GM23338 (cell line): ENCODE results near the gene GRWD1. TPM values are rescaled to one million over a fixed set of nuclear protein-coding genes. Genes with fewer than 3 reads are reported as not detected.

Experiments
- ATAC-seq: fragments of 200-7000 bp; cut with Tn5 transposase; 3 replicates; pipeline ENCODE4 v1.9.1; 2020
- DNase-seq: peaks from one replicate; pipeline ENCODE4 v3.0.0-alpha.2; 2015; ENCODE audit warnings: low spot score
- H2AFZ ChIP-seq: fragments of 200-600 bp; sonication (generic); 2 replicates; pipeline ENCODE4 v1.8.0; 2016; ENCODE audit warnings: antibody characterized with exemption, mild to moderate bottlenecking, moderate library complexity
- H3F3A ChIP-seq: fragments of 200-600 bp; sonication (generic); replicated peaks from 2 replicates; pipeline ENCODE4 v1.8.0; 2017; ENCODE audit warnings: antibody characterized with exemption, mixed run types, low read depth
- H3K27ac ChIP-seq: fragments of 200-600 bp; sonication (generic); 2 replicates; pipeline ENCODE4 v1.6.1; 2016; ENCODE audit warnings: low read depth
- H3K27me3 ChIP-seq: fragments of 200-600 bp; sonication (generic); 2 replicates; pipeline ENCODE4 v1.8.0; 2016; ENCODE audit warnings: mild to moderate bottlenecking, mixed run types, moderate library complexity; ENCODE audit not compliant: insufficient read depth
- H3K36me3 ChIP-seq: fragments of 200-600 bp; sonication (generic); 2 replicates; pipeline ENCODE4 v1.8.0; 2016; ENCODE audit warnings: mild to moderate bottlenecking; ENCODE audit not compliant: insufficient read depth
- H3K4me1 ChIP-seq: fragments of 200-600 bp; sonication (generic); 2 replicates; pipeline ENCODE4 v1.8.0; 2016; ENCODE audit warnings: mild to moderate bottlenecking, moderate library complexity; ENCODE audit not compliant: insufficient read depth
- H3K4me2 ChIP-seq: fragments of 200-600 bp; sonication (generic); 2 replicates; pipeline ENCODE4 v1.7.1; 2017; ENCODE audit warnings: mixed run types
- H3K4me3 ChIP-seq: fragments of 200-600 bp; sonication (generic); 2 replicates; pipeline ENCODE4 v1.6.1; 2016; ENCODE audit warnings: mixed run types
- H3K79me2 ChIP-seq: fragments of 200-600 bp; sonication (generic); replicated peaks from 2 replicates; pipeline ENCODE4 v1.8.0; 2017; ENCODE audit warnings: mild to moderate bottlenecking; ENCODE audit not compliant: insufficient read depth
- H3K9me2 ChIP-seq: fragments of 200-600 bp; sonication (generic); 2 replicates; pipeline ENCODE4 v1.8.0; 2017; ENCODE audit not compliant: insufficient read depth
- H4K20me1 ChIP-seq: fragments of 200-600 bp; sonication (generic); replicated peaks from 2 replicates; pipeline ENCODE4 v1.8.0; 2017; ENCODE audit warnings: mild to moderate bottlenecking; ENCODE audit not compliant: insufficient read depth
- H3K27ac Mint-ChIP-seq: 2 replicates; pipeline ENCODE4 v1.8.0; 2020; ENCODE audit warnings: inconsistent platforms, mild to moderate bottlenecking, moderate library complexity, mixed read lengths
- H3K27me3 Mint-ChIP-seq: 3 replicates; pipeline ENCODE4 v1.8.0; 2022; ENCODE audit warnings: low read depth, mild to moderate bottlenecking, moderate library complexity, mixed read lengths, inconsistent platforms; ENCODE audit not compliant: insufficient read depth, poor library complexity
- H3K36me3 Mint-ChIP-seq: 3 replicates; pipeline ENCODE4 v1.8.0; 2021; ENCODE audit warnings: low read depth, mild to moderate bottlenecking, inconsistent platforms, moderate library complexity, mixed read lengths
- H3K4me1 Mint-ChIP-seq: 3 replicates; pipeline ENCODE4 v1.8.0; 2020; ENCODE audit warnings: mild to moderate bottlenecking, inconsistent platforms, mixed read lengths
- H3K4me3 Mint-ChIP-seq: 3 replicates; pipeline ENCODE4 v1.8.0; 2021; ENCODE audit warnings: moderate library complexity, mild to moderate bottlenecking, inconsistent platforms, mixed read lengths
- H3K9me3 Mint-ChIP-seq: 3 replicates; pipeline ENCODE4 v1.8.0; 2020; ENCODE audit warnings: moderate library complexity, mild to moderate bottlenecking, inconsistent platforms, mixed read lengths
- CREB1 ChIP-seq: fragments of 250-450 bp; sonication (Bioruptor Pico); IDR thresholded peaks from 2 replicates; pipeline ENCODE4 v1.5.0; 2020; ENCODE audit warnings: low read depth, mild to moderate bottlenecking, moderate library complexity
- EZH2 ChIP-seq: fragments of 200-600 bp; sonication (generic); IDR thresholded peaks from one replicate; pipeline ENCODE4 v1.8.0; 2017; ENCODE audit warnings: antibody characterized with exemption, mild to moderate bottlenecking, low read depth; ENCODE audit not compliant: unreplicated experiment
- EZH2phosphoT487 ChIP-seq: fragments of 200-600 bp; sonication (generic); IDR thresholded peaks from one replicate; pipeline ENCODE4 v1.8.1; 2018; ENCODE audit warnings: antibody characterized with exemption; ENCODE audit not compliant: unreplicated experiment
- JUNB ChIP-seq: IDR thresholded peaks from one replicate; pipeline ENCODE4 v1.6.1; 2016; ENCODE audit warnings: antibody characterized with exemption; ENCODE audit not compliant: unreplicated experiment
- NANOG ChIP-seq: IDR thresholded peaks from 2 replicates; pipeline ENCODE4 v1.6.1; 2016; ENCODE audit warnings: antibody characterized with exemption, borderline replicate concordance
- POLR2AphosphoS5 ChIP-seq: IDR thresholded peaks from 2 replicates; pipeline ENCODE4 v1.6.1; 2016; ENCODE audit warnings: antibody characterized with exemption, low read depth
- ZNF114 ChIP-seq: fragments of 250-450 bp; sonication (Bioruptor Pico); IDR thresholded peaks from 2 replicates; pipeline ENCODE4 v1.5.0; 2020; ENCODE audit warnings: mild to moderate bottlenecking, moderate library complexity
- ZNF331 ChIP-seq: fragments of 250-450 bp; sonication (Bioruptor Pico); IDR thresholded peaks from 2 replicates; pipeline ENCODE4 v1.5.0; 2020; ENCODE audit warnings: low read depth, mild to moderate bottlenecking, moderate library complexity
- ZNF462 ChIP-seq: fragments of 250-450 bp; sonication (Bioruptor Pico); IDR thresholded peaks from 2 replicates; pipeline ENCODE4 v1.5.0; 2020; ENCODE audit warnings: mild to moderate bottlenecking, moderate library complexity
- polyA plus RNA-seq: library from polyadenylated mRNA; unstranded; fragments of >200 nt; fragmentation: Nextera tagmentation; extraction: Ambion mirVana; gene quantifications from 2 replicates; pipeline ENCODE4 v1.2.1, GENCODE V29; 2016
- total RNA-seq: library from RNA; depleted of rRNA; stranded (reverse); fragments of >200 nt; shearing (Covaris generic); gene quantifications from 2 replicates; pipeline ENCODE4 v1.2.3, GENCODE V29; 2014
- TF ChIP-seq, protein P1 (sequence below): IDR thresholded peaks from 2 replicates; pipeline ENCODE4 v1.6.1; 2016; ENCODE audit warnings: antibody characterized with exemption
- TF ChIP-seq, protein P2 (sequence below), 2 experiments: fragments of 200-600 bp in 1 of 2; sonication (generic) in 1 of 2; conservative IDR thresholded peaks; 2 replicates each; pipeline versions ENCODE4 v1.5.1 to v1.6.1; 2016 to 2017; ENCODE audit warnings: antibody characterized with exemption in 2 of 2, low read depth in 2 of 2, mild to moderate bottlenecking in 2 of 2, moderate library complexity in 1 of 2

GRWD1 gene
- total and polyA plus RNA-seq, 2 experiments from 2014 or later: 23.2 to 58.0 TPM

- TF ChIP-seq, protein P1, sequence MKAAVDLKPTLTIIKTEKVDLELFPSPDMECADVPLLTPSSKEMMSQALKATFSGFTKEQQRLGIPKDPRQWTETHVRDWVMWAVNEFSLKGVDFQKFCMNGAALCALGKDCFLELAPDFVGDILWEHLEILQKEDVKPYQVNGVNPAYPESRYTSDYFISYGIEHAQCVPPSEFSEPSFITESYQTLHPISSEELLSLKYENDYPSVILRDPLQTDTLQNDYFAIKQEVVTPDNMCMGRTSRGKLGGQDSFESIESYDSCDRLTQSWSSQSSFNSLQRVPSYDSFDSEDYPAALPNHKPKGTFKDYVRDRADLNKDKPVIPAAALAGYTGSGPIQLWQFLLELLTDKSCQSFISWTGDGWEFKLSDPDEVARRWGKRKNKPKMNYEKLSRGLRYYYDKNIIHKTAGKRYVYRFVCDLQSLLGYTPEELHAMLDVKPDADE: no peak
- TF ChIP-seq, protein P2, sequence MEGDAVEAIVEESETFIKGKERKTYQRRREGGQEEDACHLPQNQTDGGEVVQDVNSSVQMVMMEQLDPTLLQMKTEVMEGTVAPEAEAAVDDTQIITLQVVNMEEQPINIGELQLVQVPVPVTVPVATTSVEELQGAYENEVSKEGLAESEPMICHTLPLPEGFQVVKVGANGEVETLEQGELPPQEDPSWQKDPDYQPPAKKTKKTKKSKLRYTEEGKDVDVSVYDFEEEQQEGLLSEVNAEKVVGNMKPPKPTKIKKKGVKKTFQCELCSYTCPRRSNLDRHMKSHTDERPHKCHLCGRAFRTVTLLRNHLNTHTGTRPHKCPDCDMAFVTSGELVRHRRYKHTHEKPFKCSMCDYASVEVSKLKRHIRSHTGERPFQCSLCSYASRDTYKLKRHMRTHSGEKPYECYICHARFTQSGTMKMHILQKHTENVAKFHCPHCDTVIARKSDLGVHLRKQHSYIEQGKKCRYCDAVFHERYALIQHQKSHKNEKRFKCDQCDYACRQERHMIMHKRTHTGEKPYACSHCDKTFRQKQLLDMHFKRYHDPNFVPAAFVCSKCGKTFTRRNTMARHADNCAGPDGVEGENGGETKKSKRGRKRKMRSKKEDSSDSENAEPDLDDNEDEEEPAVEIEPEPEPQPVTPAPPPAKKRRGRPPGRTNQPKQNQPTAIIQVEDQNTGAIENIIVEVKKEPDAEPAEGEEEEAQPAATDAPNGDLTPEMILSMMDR (conservative IDR thresholded peaks at IDR 0.05; ENCODE audit: low read depth in 2 of 2): no peak
These were observed 5.8 kb downstream of the GRWD1 start (continued) for GRCh38 chr19:48451624-48452023.

DNA sequence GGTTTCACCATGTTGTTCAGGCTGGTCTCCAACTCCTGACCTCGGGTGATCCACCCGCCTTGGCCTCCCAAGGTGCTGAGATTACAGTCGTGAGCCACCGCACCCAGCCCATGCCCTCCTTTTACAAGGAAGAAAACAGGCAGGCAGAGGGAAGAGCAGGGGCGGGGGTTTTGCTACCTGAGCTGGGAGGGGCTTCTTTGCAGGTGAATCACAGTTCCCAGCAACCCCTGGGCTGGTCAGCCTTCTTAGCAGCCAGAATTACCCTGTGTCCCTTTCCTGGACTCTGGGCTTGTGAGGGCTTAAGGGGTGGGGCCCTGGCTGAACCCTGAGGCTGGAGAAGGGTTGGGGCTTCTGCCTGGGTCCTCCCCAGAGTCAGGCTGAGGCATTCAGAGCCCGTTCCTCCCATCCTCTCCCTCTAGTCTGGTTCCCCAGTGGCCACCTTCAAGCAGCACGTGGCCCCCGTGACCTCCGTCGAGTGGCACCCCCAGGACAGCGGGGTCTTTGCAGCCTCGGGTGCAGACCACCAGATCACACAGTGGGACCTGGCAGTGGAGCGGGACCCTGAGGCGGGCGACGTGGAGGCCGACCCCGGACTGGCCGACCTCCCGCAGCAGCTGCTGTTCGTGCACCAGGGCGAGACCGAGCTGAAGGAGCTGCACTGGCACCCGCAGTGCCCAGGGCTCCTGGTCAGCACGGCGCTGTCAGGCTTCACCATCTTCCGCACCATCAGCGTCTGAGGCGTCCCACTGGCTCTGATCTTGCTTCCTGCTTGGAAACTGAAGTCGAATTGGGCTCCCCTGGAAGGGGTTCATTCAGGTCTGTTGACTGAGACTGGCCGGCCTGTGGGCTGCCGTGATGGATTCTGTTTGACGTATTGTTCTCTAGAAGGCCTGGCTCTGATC is 6.8 kb downstream of the GRWD1 start:
- Histone ChIP-seq H3K27me3 (no peaks in the 10 kb centered on the region), H4K20me1 (peaks cover 15% of the 10 kb centered on the region), H3K36me3 (peaks cover 22% of the 10 kb centered on the region), H2AFZ (no peak overlapping the region), H3K4me1 (no peaks in the 10 kb centered on the region; the same call in 1 of the 2 replicates), H3K27ac (no peak overlapping the region), H3K4me3 (no peak overlapping the region), H3K4me2 (no peak overlapping the region), H3F3A (peaks cover 13% of the 10 kb centered on the region), H3K79me2 (peaks cover 12% of the 10 kb centered on the region), H3K9me2 (no peaks in the 10 kb centered on the region)
- Mint-ChIP-seq H3K4me1 (no peaks in the 10 kb centered on the region), H3K36me3 (peaks cover 82% of the 10 kb centered on the region), H3K27ac (no peak overlapping the region), H3K4me3 (no peak overlapping the region; the same call in 2 of the 3 replicates), H3K9me3 (no peaks in the 10 kb centered on the region; the same call in 2 of the 3 replicates), H3K27me3 (no peaks in the 10 kb centered on the region)
- ATAC-seq (no peak), DNase-seq (no peak)
- no peak for TF ChIP-seq ZNF331 (CRISPR knock-in tag)
- no peak for TF ChIP-seq EZH2phosphoT487
- no peak for TF ChIP-seq ZNF462
- TF ChIP-seq, protein P2 (conservative IDR thresholded peaks at IDR 0.05; ENCODE audit: low read depth in 2 of 2): no peak
- TF ChIP-seq JUNB: no peak
- TF ChIP-seq EZH2: no peak
- no peak for TF ChIP-seq CREB1 (CRISPR knock-in tag)
- TF ChIP-seq NANOG: no peak
- no peak for TF ChIP-seq POLR2AphosphoS5
- TF ChIP-seq ZNF114: no peak
